K562 (cell line): ENCODE results near the gene U2AF1L4. TPM values are rescaled to one million over a fixed set of nuclear protein-coding genes. Genes with fewer than 3 reads are reported as not detected.
A peak's percentile ranks its signal among the peaks of the same experiment; 100 is the strongest.

Experiments used
- BRD9 ChIP-seq: fragments of 450-650 bp; IDR thresholded peaks from 2 replicates; pipeline ENCODE4 v1.6.1; 2018; ENCODE audit warnings: low read depth; ENCODE audit not compliant: partially characterized antibody
- CBX1 ChIP-seq: sonication (generic); IDR thresholded peaks from 2 replicates; pipeline ENCODE4 v1.6.1; 2016; ENCODE audit warnings: antibody characterized with exemption, low read depth, mild to moderate bottlenecking
- HNRNPK ChIP-seq: fragments of 200-400 bp; formaldehyde crosslinking; IDR thresholded peaks from one replicate; pipeline ENCODE4 v1.6.1; 2018; ENCODE audit warnings: mild to moderate bottlenecking, low read depth, low read length; ENCODE audit not compliant: poor library complexity, severe bottlenecking
- KDM4B ChIP-seq, 2 experiments: fragments of 450-650 bp in 1 of 2; sonication (generic) in 1 of 2; IDR thresholded peaks; 2 replicates each; pipeline ENCODE4 v1.6.1; 2016 to 2017; ENCODE audit warnings: borderline replicate concordance in 2 of 2, antibody characterized with exemption in 1 of 2, low read depth in 1 of 2, mild to moderate bottlenecking in 1 of 2
- LEF1 ChIP-seq: fragments of 450-650 bp; IDR thresholded peaks from 2 replicates; pipeline ENCODE4 v1.6.1; 2016; ENCODE audit warnings: mild to moderate bottlenecking
- MYNN ChIP-seq, 2 experiments: sonication (generic); formaldehyde crosslinking in 1 of 2; IDR thresholded peaks; 2 replicates each; pipeline versions ENCODE4 v1.5.0 to v1.6.1; 2016 to 2020; ENCODE audit warnings: antibody characterized with exemption in 1 of 2, missing genetic modification reagents in 1 of 2
- NFYB ChIP-seq: IDR thresholded peaks from 2 replicates; pipeline ENCODE4 v1.6.1; 2011; ENCODE audit warnings: mild to moderate bottlenecking, moderate library complexity; ENCODE audit not compliant: insufficient read length; ENCODE audit errors: extremely low read depth
- POLR2H ChIP-seq: IDR thresholded peaks from 2 replicates; pipeline ENCODE4 v1.6.1; 2016; ENCODE audit warnings: missing genetic modification characterization, low read depth, mild to moderate bottlenecking, control low read depth, missing compliant biosample characterization, moderate library complexity
- TEAD4 ChIP-seq, 2 experiments: sonication (generic) in 1 of 2; formaldehyde crosslinking in 1 of 2; IDR thresholded peaks; 2 replicates each; pipeline versions ENCODE4 v1.6.1 to v1.8.0; 2012 to 2022; ENCODE audit warnings: borderline replicate concordance in 1 of 2, inconsistent platforms in 1 of 2, low read length in 1 of 2, mild to moderate bottlenecking in 1 of 2, missing genetic modification reagents in 1 of 2
- ZNF263 ChIP-seq: sonication (generic); formaldehyde crosslinking; IDR thresholded peaks from 2 replicates; pipeline ENCODE4 v1.8.0; 2022; ENCODE audit warnings: mild to moderate bottlenecking, missing genetic modification reagents, borderline replicate concordance
- polyA plus RNA-seq, 8 experiments: library from polyadenylated mRNA; depleted of rRNA in 4 of 8; stranded (reverse) in 5 of 8; unstranded in 3 of 8; fragments of >200 nt; fragmentation: Nextera tagmentation in 2 of 8; fragmentation: Illumina TruSeq in 1 of 8; extraction: Ambion mirVana in 2 of 8; extraction: Trizol in 1 of 8; gene quantifications; 2 replicates each; pipeline versions ENCODE4 v1.2.1 to v1.2.3, GENCODE V29; 2011 to 2014; ENCODE audit warnings: inconsistent platforms in 1 of 8, missing spikeins in 1 of 8
- total RNA-seq, 7 experiments: library from RNA; depleted of rRNA in 6 of 7; stranded (reverse); fragments of >200 nt in 6 of 7; fragmentation: Illumina TruSeq in 2 of 7; extraction: Trizol in 2 of 7; gene quantifications; 2 replicates each; pipeline versions ENCODE4 v1.2.1 to v1.2.3, GENCODE V29; 2011 to 2021; ENCODE audit warnings: low replicate concordance in 1 of 7
- TF ChIP-seq, protein P1 (sequence below): sonication (generic); formaldehyde crosslinking; IDR thresholded peaks from 2 replicates; pipeline ENCODE4 v1.8.1; 2023; ENCODE audit warnings: missing genetic modification reagents, mild to moderate bottlenecking, borderline replicate concordance
- TF ChIP-seq, protein P2 (sequence below): fragments of 450-650 bp; IDR thresholded peaks from one replicate; pipeline ENCODE4 v1.6.1; 2018; ENCODE audit warnings: mild to moderate bottlenecking, moderate library complexity; ENCODE audit not compliant: partially characterized antibody
- TF ChIP-seq, protein P3 (sequence below): fragments of 450-650 bp; formaldehyde crosslinking; IDR thresholded peaks from 2 replicates; pipeline ENCODE4 v1.4.0; 2022; ENCODE audit warnings: missing genetic modification characterization
- TF ChIP-seq, protein P4 (sequence below): sonication (generic); formaldehyde crosslinking; IDR thresholded peaks from 2 replicates; pipeline ENCODE4 v1.8.0; 2022; ENCODE audit warnings: mild to moderate bottlenecking, missing genetic modification reagents
- TF ChIP-seq, protein P5 (sequence below): sonication (generic); formaldehyde crosslinking; IDR thresholded peaks from 2 replicates; pipeline ENCODE4 v1.5.0; 2020; ENCODE audit warnings: missing genetic modification reagents

U2AF1L4 gene
- total and polyA plus RNA-seq, 9 of the 15 experiments (the other 6 are each of a cell fraction or from before 2014, with no cell fraction given) = 8.4 to 19.5 (median 12.6) TPM

DNA sequence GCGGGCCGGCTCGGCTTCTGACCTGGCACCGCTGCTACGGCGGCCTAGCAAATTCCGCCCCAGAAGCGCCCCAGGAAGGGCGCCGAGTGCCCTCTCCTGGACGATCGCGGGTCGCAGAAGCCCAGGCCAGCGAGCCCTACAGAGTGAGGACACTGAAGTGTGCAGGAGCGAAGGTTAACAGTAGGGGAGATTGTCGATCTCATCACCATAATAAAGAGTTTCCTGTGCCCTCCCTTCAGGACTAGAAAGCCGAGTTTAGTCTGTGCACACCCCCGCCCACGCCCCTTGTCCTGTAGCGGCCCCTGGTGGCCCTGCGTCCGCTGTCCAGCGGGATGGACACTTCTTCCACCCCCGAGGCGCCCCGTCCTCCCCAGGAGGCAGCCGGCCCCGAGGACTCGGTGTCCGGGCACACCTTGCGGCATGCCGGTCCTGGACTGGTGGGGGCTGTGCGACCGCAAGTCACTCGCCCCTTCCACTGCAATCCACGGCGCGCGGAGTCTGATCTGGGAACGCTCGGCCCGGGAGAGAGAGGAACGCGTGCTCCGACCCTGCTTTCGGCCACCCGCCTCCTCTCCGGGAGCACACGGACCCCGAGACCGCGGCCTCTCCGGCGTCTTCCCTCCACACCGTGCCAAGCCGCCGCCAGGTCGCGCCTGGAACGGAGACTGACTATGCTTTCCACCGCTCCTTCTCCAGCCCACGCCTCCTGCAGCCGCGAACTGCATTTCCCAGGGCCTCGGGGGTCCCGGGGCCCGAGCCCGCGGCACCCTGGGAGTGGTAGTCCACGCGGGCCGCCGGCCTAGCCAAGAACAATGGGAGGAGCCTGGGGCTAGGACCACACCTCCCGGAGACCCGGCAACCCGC is 28.2 kb downstream of the U2AF1L4 start (continued):
- TF ChIP-seq, protein P1, sequence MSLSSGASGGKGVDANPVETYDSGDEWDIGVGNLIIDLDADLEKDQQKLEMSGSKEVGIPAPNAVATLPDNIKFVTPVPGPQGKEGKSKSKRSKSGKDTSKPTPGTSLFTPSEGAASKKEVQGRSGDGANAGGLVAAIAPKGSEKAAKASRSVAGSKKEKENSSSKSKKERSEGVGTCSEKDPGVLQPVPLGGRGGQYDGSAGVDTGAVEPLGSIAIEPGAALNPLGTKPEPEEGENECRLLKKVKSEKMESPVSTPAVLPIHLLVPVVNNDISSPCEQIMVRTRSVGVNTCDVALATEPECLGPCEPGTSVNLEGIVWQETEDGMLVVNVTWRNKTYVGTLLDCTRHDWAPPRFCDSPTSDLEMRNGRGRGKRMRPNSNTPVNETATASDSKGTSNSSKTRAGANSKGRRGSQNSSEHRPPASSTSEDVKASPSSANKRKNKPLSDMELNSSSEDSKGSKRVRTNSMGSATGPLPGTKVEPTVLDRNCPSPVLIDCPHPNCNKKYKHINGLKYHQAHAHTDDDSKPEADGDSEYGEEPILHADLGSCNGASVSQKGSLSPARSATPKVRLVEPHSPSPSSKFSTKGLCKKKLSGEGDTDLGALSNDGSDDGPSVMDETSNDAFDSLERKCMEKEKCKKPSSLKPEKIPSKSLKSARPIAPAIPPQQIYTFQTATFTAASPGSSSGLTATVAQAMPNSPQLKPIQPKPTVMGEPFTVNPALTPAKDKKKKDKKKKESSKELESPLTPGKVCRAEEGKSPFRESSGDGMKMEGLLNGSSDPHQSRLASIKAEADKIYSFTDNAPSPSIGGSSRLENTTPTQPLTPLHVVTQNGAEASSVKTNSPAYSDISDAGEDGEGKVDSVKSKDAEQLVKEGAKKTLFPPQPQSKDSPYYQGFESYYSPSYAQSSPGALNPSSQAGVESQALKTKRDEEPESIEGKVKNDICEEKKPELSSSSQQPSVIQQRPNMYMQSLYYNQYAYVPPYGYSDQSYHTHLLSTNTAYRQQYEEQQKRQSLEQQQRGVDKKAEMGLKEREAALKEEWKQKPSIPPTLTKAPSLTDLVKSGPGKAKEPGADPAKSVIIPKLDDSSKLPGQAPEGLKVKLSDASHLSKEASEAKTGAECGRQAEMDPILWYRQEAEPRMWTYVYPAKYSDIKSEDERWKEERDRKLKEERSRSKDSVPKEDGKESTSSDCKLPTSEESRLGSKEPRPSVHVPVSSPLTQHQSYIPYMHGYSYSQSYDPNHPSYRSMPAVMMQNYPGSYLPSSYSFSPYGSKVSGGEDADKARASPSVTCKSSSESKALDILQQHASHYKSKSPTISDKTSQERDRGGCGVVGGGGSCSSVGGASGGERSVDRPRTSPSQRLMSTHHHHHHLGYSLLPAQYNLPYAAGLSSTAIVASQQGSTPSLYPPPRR (CRISPR knock-in tag) = no peak
- TF ChIP-seq, protein P2, sequence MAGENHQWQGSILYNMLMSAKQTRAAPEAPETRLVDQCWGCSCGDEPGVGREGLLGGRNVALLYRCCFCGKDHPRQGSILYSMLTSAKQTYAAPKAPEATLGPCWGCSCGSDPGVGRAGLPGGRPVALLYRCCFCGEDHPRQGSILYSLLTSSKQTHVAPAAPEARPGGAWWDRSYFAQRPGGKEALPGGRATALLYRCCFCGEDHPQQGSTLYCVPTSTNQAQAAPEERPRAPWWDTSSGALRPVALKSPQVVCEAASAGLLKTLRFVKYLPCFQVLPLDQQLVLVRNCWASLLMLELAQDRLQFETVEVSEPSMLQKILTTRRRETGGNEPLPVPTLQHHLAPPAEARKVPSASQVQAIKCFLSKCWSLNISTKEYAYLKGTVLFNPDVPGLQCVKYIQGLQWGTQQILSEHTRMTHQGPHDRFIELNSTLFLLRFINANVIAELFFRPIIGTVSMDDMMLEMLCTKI = no peak
- no peak for TF ChIP-seq NFYB
- TF ChIP-seq HNRNPK = no peak
- TF ChIP-seq ZNF263 (CRISPR knock-in tag) = peak; percentile 100
- TF ChIP-seq, protein P3, sequence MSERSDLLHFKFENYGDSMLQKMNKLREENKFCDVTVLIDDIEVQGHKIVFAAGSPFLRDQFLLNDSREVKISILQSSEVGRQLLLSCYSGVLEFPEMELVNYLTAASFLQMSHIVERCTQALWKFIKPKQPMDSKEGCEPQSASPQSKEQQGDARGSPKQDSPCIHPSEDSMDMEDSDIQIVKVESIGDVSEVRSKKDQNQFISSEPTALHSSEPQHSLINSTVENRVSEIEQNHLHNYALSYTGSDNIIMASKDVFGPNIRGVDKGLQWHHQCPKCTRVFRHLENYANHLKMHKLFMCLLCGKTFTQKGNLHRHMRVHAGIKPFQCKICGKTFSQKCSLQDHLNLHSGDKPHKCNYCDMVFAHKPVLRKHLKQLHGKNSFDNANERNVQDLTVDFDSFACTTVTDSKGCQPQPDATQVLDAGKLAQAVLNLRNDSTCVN (CRISPR knock-in tag) = no peak
- TF ChIP-seq BRD9 = peak; percentile 36
- TF ChIP-seq, protein P4, sequence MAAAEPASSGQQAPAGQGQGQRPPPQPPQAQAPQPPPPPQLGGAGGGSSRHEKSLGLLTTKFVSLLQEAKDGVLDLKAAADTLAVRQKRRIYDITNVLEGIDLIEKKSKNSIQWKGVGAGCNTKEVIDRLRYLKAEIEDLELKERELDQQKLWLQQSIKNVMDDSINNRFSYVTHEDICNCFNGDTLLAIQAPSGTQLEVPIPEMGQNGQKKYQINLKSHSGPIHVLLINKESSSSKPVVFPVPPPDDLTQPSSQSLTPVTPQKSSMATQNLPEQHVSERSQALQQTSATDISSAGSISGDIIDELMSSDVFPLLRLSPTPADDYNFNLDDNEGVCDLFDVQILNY = no peak
- TF ChIP-seq POLR2H = no peak
- TF ChIP-seq LEF1 = no peak
- peak; percentile 40; the same call in 1 of the 2 replicates for TF ChIP-seq TEAD4 (IDR thresholded peaks at IDR 0.05; ENCODE audit: low read length)
- no peak for TF ChIP-seq TEAD4 (CRISPR knock-in tag; IDR thresholded peaks at IDR 0.05; ENCODE audit: borderline replicate concordance)
- TF ChIP-seq, protein P5, sequence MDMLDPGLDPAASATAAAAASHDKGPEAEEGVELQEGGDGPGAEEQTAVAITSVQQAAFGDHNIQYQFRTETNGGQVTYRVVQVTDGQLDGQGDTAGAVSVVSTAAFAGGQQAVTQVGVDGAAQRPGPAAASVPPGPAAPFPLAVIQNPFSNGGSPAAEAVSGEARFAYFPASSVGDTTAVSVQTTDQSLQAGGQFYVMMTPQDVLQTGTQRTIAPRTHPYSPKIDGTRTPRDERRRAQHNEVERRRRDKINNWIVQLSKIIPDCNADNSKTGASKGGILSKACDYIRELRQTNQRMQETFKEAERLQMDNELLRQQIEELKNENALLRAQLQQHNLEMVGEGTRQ (CRISPR knock-in tag) = 0 out of 2 replicates have a peak, but pooled peaks have one; percentile 12
- TF ChIP-seq CBX1 = no peak; the same call in 1 of the 2 replicates
- TF ChIP-seq MYNN (IDR thresholded peaks at IDR 0.05) = 0 out of 2 replicates have a peak, but pooled peaks have one; percentile 22
- no peak for TF ChIP-seq MYNN (CRISPR knock-in tag; IDR thresholded peaks at IDR 0.05)
- peak in 1 of 2 experiments; percentile 51; a peak in 1 of 4 replicates for TF ChIP-seq KDM4B (IDR thresholded peaks at IDR 0.05; ENCODE audit: borderline replicate concordance in 2 of 2, low read depth in 1 of 2)
